Mesothelial cell of epicardium (in vitro differentiated cells): ENCODE data around the gene ATXN1. TPM values are rescaled to one million over a fixed set of nuclear protein-coding genes. Genes with fewer than 3 reads are reported as not detected.
"Not testable (repeated sequence)": the region's sequence is repeated elsewhere in the genome, so short reads cannot be mapped to it uniquely, and the experiment has no call there.

ENCODE experiments used
- DNase-seq, 2 experiments: peaks; one replicate each; pipeline ENCODE4 v3.0.0; 2021; ENCODE audit warnings: low spot score in 2 of 2; ENCODE audit not compliant: unreplicated experiment in 2 of 2
- H3K27ac Mint-ChIP-seq: 2 replicates; pipeline ENCODE4 v1.8.0; 2021; ENCODE audit warnings: mixed read lengths
- H3K27me3 Mint-ChIP-seq: 2 replicates; pipeline ENCODE4 v1.8.0; 2021; ENCODE audit warnings: low read depth, mixed read lengths
- H3K36me3 Mint-ChIP-seq: 2 replicates; pipeline ENCODE4 v1.8.0; 2021; ENCODE audit warnings: mixed read lengths
- H3K4me1 Mint-ChIP-seq: 2 replicates; pipeline ENCODE4 v1.8.0; 2021; ENCODE audit warnings: mixed read lengths
- H3K4me3 Mint-ChIP-seq: 2 replicates; pipeline ENCODE4 v1.8.0; 2021; ENCODE audit warnings: mild to moderate bottlenecking, moderate library complexity, mixed read lengths
- H3K9me3 Mint-ChIP-seq: 2 replicates; pipeline ENCODE4 v1.8.0; 2021; ENCODE audit warnings: mixed read lengths
- CTCF ChIP-seq: fragments of 200-600 bp; sonication (generic); IDR thresholded peaks from one replicate; pipeline ENCODE4 v1.5.0; 2021; ENCODE audit warnings: antibody characterized with exemption; ENCODE audit not compliant: unreplicated experiment
- total RNA-seq: library from RNA; stranded (reverse); gene quantifications from 3 replicates; pipeline ENCODE4 v1.2.1, GENCODE V29; 2021

Gene ATXN1
- total RNA-seq, 1 donor from 2014 or later = 59.5 TPM

- no peak for DNase-seq
- H3K4me3 Mint-ChIP-seq = no peak overlapping the region
- H3K4me1 Mint-ChIP-seq = peaks cover 27% of the 10 kb centered on the region
- H3K27ac Mint-ChIP-seq = no peak overlapping the region
- no peaks in the 10 kb centered on the region for H3K36me3 Mint-ChIP-seq
- no peak for TF ChIP-seq CTCF
- H3K27me3 Mint-ChIP-seq = peaks cover 9% of the 10 kb centered on the region
- H3K9me3 Mint-ChIP-seq = no peaks in the 10 kb centered on the region
Measured at GRCh38 chr6:16272201-16272600, 489.1 kb downstream of the ATXN1 start.

GRCh38 chr6:16271428-16271827 is 489.8 kb downstream of the ATXN1 start:
- peaks cover 20% of the 10 kb centered on the region for H3K4me1 Mint-ChIP-seq
- no peaks in the 10 kb centered on the region for H3K9me3 Mint-ChIP-seq
- no peak overlapping the region for H3K4me3 Mint-ChIP-seq
- TF ChIP-seq CTCF = no peak
- peaks cover 9% of the 10 kb centered on the region for H3K27me3 Mint-ChIP-seq
- no peak overlapping the region for H3K27ac Mint-ChIP-seq
- H3K36me3 Mint-ChIP-seq = no peaks in the 10 kb centered on the region
- no peak for DNase-seq

- Mint-ChIP-seq H3K9me3 (no peaks in the 10 kb centered on the region), H3K4me3 (no peak overlapping the region), H3K27ac (no peak overlapping the region), H3K36me3 (no peaks in the 10 kb centered on the region), H3K27me3 (peaks cover 7% of the 10 kb centered on the region), H3K4me1 (peaks cover 20% of the 10 kb centered on the region)
- no peak for TF ChIP-seq CTCF
- no peak for DNase-seq
Measured at GRCh38 chr6:16270178-16270794, 491.0 kb downstream of the ATXN1 start.

GRCh38 chr6:16269442-16270070 is 491.7 kb downstream of the ATXN1 start:
- not testable (repeated sequence) for DNase-seq, H3K36me3 Mint-ChIP-seq, H3K4me3 Mint-ChIP-seq, H3K27me3 Mint-ChIP-seq, H3K9me3 Mint-ChIP-seq, H3K27ac Mint-ChIP-seq
- H3K4me1 Mint-ChIP-seq = peaks cover 19% of the 10 kb centered on the region

- no peak for DNase-seq
- H3K9me3 Mint-ChIP-seq = no peaks in the 10 kb centered on the region
- H3K27me3 Mint-ChIP-seq = peaks cover 19% of the 10 kb centered on the region
- TF ChIP-seq CTCF = no peak
- no peak overlapping the region for H3K4me3 Mint-ChIP-seq
- no peak overlapping the region for H3K27ac Mint-ChIP-seq
- H3K4me1 Mint-ChIP-seq = peaks cover 3% of the 10 kb centered on the region
- no peaks in the 10 kb centered on the region for H3K36me3 Mint-ChIP-seq
Measured at GRCh38 chr6:16267428-16268263, 493.6 kb downstream of the ATXN1 start.
